IMR-90 (cell line): ENCODE measurements around the gene HDGFL3.

Source experiments
- MAFK ChIP-seq: IDR thresholded peaks from 2 replicates; pipeline ENCODE4 v1.6.1; 2012; ENCODE audit warnings: low read depth, low read length, improper control_type of control experiment
- MAZ ChIP-seq: IDR thresholded peaks from 2 replicates; pipeline ENCODE4 v1.6.1; 2012; ENCODE audit warnings: low read depth, mild to moderate bottlenecking, low read length, improper control_type of control experiment, moderate library complexity, borderline replicate concordance
- MXI1 ChIP-seq: IDR thresholded peaks from 2 replicates; pipeline ENCODE4 v1.6.1; 2012; ENCODE audit warnings: low read depth, mild to moderate bottlenecking, low read length, moderate library complexity, borderline replicate concordance
- NFE2L2 ChIP-seq: fragments of 150-350 bp; IDR thresholded peaks from 2 replicates; pipeline ENCODE4 v1.6.1; 2016; ENCODE audit warnings: low read depth, mild to moderate bottlenecking, low read length
- POLR2A ChIP-seq: IDR thresholded peaks from 2 replicates; pipeline ENCODE4 v1.6.1; 2012; ENCODE audit warnings: mild to moderate bottlenecking, low read depth, low read length
- RAD21 ChIP-seq: IDR thresholded peaks from 2 replicates; pipeline ENCODE4 v1.6.1; 2012; ENCODE audit warnings: low read length, improper control_type of control experiment
- RCOR1 ChIP-seq: IDR thresholded peaks from 2 replicates; pipeline ENCODE4 v1.6.1; 2012; ENCODE audit warnings: mild to moderate bottlenecking, low read length, improper control_type of control experiment; ENCODE audit not compliant: insufficient replicate concordance
- RFX5 ChIP-seq: IDR thresholded peaks from 2 replicates; pipeline ENCODE4 v1.8.0; 2012; ENCODE audit warnings: low read depth, mild to moderate bottlenecking, low read length, moderate library complexity
- SMC3 ChIP-seq: fragments of 150-350 bp; IDR thresholded peaks from 2 replicates; pipeline ENCODE4 v1.6.1; 2016; ENCODE audit warnings: low read depth, mild to moderate bottlenecking, antibody characterized with exemption, low read length, moderate library complexity
- TF ChIP-seq, protein P1 (sequence below): conservative IDR thresholded peaks from 2 replicates; pipeline ENCODE4 v1.5.1; 2012; ENCODE audit warnings: mild to moderate bottlenecking, low read depth, low read length, improper control_type of control experiment
- TF ChIP-seq, protein P2 (sequence below): fragments of 150-350 bp; IDR thresholded peaks from 2 replicates; pipeline ENCODE4 v1.6.1; 2016; ENCODE audit warnings: low read depth, mild to moderate bottlenecking, low read length, moderate library complexity, borderline replicate concordance
- TF ChIP-seq, protein P3 (sequence below): fragments of 150-350 bp; IDR thresholded peaks from 2 replicates; pipeline ENCODE4 v1.6.1; 2017; ENCODE audit warnings: mild to moderate bottlenecking, antibody characterized with exemption, low read length, low read depth

DNA sequence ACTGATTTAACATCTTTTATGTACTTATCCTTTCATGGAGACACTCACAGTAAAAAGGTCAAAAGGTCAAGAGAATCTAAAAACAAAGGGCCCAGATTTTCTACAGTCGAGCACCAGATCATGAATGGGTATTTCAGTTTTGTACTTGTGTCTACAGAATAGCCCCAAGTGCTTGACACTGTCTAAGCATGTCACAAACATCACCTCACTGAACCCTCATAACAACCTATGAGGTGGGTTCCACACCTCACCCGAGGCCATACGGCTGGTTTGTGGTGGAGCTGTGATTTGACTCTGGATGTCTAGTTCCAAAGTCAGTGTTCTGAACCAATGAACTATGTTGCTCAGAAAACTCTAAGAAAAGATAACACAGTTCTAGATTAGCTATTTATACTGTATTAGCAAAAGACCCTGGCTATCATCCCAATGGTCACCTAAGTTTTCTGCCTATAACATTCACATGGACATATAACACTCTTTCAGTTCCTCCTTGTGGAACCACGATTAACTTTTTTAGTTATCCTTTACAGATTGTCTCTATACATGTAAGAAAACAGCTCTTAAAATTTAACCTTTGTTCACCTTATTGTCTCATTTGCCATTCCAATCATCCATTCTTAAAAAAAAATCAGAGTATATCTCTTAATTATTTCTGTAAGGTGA is 74.6 kb downstream of the HDGFL3 start:
- TF ChIP-seq, protein P1, sequence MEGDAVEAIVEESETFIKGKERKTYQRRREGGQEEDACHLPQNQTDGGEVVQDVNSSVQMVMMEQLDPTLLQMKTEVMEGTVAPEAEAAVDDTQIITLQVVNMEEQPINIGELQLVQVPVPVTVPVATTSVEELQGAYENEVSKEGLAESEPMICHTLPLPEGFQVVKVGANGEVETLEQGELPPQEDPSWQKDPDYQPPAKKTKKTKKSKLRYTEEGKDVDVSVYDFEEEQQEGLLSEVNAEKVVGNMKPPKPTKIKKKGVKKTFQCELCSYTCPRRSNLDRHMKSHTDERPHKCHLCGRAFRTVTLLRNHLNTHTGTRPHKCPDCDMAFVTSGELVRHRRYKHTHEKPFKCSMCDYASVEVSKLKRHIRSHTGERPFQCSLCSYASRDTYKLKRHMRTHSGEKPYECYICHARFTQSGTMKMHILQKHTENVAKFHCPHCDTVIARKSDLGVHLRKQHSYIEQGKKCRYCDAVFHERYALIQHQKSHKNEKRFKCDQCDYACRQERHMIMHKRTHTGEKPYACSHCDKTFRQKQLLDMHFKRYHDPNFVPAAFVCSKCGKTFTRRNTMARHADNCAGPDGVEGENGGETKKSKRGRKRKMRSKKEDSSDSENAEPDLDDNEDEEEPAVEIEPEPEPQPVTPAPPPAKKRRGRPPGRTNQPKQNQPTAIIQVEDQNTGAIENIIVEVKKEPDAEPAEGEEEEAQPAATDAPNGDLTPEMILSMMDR, result no peak
- TF ChIP-seq POLR2A (no peak), RAD21 (no peak), SMC3 (no peak), MAZ (no peak), MXI1 (no peak), MAFK (no peak), RCOR1 (no peak), NFE2L2 (no peak), RFX5 (no peak)
- TF ChIP-seq, protein P2, sequence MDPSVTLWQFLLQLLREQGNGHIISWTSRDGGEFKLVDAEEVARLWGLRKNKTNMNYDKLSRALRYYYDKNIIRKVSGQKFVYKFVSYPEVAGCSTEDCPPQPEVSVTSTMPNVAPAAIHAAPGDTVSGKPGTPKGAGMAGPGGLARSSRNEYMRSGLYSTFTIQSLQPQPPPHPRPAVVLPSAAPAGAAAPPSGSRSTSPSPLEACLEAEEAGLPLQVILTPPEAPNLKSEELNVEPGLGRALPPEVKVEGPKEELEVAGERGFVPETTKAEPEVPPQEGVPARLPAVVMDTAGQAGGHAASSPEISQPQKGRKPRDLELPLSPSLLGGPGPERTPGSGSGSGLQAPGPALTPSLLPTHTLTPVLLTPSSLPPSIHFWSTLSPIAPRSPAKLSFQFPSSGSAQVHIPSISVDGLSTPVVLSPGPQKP, result no peak
- TF ChIP-seq, protein P3, sequence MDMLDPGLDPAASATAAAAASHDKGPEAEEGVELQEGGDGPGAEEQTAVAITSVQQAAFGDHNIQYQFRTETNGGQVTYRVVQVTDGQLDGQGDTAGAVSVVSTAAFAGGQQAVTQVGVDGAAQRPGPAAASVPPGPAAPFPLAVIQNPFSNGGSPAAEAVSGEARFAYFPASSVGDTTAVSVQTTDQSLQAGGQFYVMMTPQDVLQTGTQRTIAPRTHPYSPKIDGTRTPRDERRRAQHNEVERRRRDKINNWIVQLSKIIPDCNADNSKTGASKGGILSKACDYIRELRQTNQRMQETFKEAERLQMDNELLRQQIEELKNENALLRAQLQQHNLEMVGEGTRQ, result no peak
